HG03108 (cell line): Measurements from ENCODE around the gene ZNF768.

Experiments
- ATAC-seq: cut with Tn5 transposase; IDR thresholded peaks from one replicate; pipeline ENCODE4 v1.9.1; 2021; ENCODE audit warnings: moderate library complexity; ENCODE audit not compliant: unreplicated experiment

ZNF768 gene

DNA sequence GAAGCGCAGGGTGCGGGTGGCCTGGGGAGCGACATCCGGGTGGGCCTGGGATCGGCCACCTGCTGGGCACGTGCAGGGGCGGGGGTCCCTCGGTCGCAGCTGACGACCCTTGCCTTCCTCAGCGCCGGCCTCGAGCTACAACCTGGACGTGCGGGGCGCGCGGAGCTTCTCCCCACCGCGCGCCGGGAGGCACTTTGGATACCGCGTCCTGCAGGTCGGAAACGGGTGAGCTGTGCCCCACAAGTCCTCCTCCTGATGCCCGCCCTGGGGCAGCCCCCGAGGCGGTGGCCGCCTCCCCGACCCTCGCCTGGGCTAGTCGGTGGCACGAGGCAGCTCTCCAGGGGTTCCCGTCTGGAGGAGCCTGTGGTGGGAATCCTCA lies 52.3 kb downstream of the ZNF768 start:
- no peak for ATAC-seq
